NCI-H748 (cell line): ENCODE data around the gene CRELD1.
A peak's percentile ranks its signal among the peaks of the same experiment; 100 is the strongest.

Experiments used
- DNase-seq: peaks from one replicate; lab custom pipeline; 2025; ENCODE audit not compliant: unreplicated experiment; lab: John Stamatoyannopoulos, UW

Gene CRELD1

GRCh38 chr3:9955067-9955502, 21.5 kb downstream of the CRELD1 start:
- peak; percentile 74 for DNase-seq

GRCh38 chr3:9955611-9956352, 22.1 kb downstream of the CRELD1 start:
- no peak for DNase-seq

- no peak for DNase-seq
Observed at GRCh38 chr3:9957214-9957613, 23.6 kb downstream of the CRELD1 start.

- no peak for DNase-seq
Observed at GRCh38 chr3:9965200-9965875, 31.7 kb downstream of the CRELD1 start.

DNA sequence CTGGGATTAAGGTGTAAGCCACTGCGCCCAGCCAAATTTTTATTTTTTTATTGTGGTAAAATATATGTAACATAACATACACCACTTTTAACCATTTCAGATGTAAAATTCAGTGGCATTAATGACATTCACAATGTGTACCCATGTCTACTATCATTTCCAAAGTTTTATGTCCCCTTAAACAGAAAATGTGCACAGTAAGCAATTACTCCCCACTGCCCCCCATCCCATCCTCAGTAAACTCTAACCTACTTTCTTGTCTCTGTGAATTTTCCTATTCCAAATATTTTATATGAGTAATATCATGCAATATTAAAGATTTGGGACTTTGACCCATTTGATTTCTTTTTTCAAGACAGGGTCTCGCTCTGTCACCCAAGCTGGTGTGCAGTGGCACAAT, 33.2 kb downstream of the CRELD1 start:
- no peak for DNase-seq

DNA sequence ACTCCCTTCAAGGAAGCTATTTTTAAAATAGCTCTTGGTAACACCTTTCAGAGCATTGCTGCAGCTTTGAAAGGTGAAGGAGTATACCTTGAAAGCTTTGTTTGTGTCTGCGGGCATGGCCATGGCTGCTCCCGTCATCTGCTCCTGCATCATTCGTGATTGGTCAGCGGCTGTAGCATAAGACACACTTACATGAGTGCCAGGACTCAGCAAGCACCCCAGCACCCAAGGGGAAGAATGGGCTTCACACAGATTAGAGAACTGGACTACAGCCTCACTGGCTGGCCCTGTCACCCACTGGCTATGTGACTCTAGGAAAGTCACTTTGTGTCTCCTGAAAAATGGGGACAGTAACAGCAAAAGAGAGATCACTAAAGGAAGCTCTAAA, 36.0 kb downstream of the CRELD1 start:
- DNase-seq, result no peak

DNA sequence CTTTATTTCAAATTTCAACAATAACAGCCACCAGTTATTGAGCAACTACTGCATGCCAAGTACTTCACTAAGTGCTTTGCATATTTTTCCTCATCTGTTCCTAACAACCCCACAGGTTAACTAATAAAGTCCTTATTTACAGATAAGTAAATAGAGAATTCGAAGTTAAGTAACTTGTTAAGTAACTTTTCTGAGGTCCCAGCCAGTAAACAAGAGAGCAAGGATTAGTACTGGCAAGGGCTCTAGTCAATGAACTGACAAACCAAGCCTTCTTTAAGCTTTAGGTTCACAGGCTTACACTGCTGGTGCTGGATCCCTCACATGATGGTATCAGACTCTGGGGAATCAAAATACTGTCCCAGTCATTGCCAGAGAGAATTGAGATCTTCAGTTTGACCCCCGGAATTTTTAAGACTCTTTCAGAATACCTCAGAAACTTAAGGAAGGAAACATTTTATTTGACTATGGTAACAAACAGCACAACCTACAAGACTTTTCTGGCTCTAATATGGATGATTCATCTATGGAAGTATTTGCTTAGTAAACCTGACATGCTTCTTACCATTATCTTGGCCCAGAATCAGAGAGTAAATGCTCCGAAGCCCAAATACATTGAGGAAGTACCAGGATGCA, 36.5 kb downstream of the CRELD1 start:
- DNase-seq, result no peak

- no peak for DNase-seq
Observed at GRCh38 chr3:9976721-9977709, 43.4 kb downstream of the CRELD1 start.

DNA sequence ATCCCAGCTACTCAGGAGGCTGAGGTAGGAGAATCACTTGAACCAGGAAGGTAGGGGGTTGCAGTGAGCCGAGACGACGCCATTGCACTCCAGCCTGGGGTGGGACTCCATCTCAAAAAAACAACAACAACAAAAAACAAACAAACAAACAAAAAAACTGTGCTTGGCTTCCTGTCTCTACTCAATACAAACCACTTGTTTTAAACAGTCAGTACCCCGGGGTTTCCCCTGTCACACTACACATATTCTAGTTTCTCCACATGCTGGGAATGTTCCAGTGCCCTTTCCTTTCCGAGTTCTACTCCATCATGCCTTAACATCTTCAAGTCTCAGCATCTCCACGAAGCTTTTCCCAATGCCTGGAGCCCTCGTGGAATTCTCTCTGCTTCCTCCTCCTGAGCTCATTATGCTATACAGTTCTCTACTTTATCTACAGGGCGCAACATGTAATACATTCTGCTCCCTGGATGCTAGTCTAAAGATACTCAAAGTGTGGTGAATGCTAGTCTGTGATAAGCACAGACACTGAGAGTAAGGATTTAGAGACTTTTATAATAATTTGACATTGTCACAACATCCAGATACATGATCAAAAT, 45.2 kb downstream of the CRELD1 start:
- no peak for DNase-seq

DNA sequence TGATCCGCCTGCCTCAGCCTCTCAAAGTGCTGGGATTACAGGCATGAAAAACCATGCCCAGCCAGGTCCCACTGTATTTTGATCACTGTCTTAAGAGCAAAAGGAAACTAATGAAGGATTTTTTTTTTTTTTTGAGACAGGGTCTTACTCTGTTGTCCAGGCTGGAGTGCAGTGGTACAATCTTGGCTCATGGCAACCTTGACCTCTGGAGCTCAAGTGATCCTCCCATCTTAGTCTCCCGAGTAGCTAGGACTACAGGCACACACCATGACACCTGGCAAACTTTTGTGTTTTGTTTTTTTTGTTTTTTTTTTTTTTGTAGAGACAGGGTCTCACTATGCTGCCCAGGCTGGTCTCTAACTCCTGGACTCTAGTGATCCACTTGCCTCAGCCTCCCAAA, 46.6 kb downstream of the CRELD1 start:
- no peak for DNase-seq

DNA sequence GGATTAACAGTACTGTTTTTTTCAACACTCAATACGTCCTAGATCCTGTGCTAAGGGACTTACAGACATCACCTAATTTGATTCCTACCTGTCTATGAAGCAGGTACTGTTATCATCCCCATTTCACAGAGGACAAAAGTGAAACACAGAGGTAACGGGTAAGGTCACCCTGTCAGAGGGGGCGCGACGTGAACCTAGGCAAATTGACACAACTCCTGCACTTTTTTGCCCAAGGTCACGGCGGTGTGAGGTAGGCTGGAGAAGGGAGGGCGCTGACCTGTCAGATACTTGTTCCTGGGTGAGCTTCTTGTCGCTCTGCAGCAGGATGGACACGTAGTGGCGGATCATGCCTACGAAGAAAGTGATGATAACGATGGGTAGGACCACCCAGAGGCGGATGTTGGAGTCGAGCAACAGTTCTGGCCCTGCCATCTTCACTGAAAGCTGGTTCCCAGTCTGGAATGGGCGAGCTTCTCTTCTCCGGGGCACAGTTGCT, 52.6 kb downstream of the CRELD1 start:
- no peak for DNase-seq

DNA sequence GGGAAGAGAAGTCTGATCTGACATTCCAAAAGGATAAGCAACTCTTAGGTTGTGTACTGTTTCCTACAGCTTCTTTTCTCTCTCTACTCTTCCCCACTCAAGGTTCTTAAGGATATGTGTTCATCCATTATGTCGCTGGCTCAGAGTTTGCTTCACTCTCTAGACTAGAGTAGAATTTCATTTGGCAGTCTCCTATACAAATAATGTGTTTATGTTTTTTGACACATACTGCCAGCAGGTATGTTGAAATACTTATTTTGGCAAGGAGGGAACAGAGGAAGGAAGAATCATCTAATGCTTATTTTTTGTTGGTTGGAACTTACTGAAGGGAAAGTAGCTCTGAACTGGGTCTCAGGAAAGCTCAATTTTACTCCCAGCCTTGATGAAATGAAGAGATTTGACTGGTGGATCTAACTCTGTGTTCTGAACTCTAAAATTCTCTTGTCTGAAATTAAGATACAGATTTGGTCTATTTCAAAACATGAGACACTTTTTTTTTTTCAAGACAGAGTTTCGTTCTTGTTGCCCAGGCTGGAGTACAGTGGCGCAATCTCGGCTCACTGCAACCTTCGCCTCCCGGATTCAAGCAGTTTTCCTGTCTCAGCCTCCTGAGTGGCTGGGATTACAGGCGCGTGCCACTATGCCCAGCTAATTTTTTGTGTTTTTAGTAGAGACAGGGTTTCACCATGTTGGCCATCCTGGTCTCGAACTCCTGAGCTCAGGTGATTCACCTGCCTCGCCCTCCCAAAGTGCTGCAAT, 60.6 kb downstream of the CRELD1 start:
- DNase-seq, result no peak
